ENCODE measurements around the gene ASIC5.
"Not testable (repeated sequence)": the region's sequence is repeated elsewhere in the genome, so short reads cannot be mapped to it uniquely, and the experiment has no call there.

The ASIC5 gene

DNA sequence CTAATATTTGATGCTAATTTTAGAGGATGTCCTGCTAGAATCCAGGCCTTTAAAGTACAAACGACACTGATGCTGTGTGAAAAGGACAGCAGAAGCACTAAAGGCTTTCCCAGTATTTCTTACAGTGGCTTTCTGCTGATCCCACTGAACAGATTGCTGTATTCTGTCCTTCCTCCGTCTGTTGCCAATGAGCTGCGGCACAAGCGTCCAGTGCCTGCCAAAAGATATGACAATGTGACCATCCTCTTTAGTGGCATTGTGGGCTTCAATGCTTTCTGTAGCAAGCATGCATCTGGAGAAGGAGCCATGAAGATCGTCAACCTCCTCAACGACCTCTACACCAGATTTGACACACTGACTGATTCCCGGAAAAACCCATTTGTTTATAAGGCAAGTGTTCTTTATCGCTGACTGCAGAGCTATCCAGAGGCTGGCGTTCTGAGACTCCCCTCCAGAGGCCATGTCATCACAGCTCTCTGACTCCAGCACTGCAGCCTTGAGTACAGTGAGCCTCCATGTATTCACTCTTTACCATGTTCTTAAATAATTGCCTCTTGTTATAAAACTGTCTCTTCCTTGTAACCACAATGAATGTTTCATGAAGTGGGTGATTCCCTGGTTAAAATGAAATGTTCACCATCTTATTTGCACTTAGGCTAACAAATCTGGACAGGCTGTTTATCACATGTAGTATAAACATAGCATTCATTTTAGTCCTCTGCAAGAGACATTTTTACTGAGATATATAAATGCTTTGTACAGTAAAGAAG is 63.7 kb downstream of the ASIC5 start:
- DNase-seq (ENCODE audit: low read depth, low spot score): no peak

DNA sequence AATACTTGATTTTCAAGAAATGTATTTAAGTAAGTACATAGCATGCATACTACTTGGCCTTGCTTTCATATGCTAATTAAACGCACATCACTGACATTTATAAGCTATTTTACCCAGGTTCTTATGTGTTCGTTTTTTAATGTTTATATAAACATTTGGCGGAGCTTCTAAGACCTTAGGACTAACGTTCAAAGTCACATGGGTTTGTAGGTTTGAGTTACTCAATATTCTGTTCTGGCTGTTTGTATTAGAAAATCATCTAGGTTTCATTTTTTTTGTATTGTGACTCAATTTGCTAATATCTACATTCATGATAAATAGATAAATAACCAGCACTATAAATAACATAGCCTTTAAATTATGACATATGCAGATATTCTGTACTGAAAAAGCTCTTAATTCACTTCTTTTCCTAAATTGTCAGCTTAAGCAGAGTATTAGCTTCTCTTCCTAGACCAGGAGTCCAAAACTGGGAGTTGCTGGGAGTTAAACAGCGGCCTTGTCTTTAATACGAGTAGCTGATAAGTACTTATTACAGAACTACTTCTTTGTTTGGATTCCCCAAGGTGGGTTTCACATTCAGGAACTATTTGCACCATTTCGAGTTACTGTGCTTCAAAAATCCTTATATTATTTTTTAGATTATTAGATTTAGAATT is 65.3 kb downstream of the ASIC5 start:
- no peak for DNase-seq (ENCODE audit: low read depth, low spot score)

DNA sequence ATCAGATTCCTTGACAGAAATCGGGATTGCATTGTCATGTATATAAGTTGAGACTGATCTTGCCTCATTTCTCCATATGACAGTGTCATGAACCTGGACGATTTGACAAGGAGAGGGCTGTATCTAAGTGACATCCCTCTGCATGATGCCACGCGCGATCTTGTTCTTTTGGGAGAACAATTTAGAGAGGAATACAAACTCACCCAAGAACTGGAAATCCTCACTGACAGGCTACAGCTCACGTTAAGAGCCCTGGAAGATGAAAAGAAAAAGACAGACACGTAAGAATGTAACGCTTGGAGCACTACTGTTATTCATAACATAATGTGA is 66.3 kb downstream of the ASIC5 start:
- DNase-seq (ENCODE audit: low read depth, low spot score): no peak

DNA sequence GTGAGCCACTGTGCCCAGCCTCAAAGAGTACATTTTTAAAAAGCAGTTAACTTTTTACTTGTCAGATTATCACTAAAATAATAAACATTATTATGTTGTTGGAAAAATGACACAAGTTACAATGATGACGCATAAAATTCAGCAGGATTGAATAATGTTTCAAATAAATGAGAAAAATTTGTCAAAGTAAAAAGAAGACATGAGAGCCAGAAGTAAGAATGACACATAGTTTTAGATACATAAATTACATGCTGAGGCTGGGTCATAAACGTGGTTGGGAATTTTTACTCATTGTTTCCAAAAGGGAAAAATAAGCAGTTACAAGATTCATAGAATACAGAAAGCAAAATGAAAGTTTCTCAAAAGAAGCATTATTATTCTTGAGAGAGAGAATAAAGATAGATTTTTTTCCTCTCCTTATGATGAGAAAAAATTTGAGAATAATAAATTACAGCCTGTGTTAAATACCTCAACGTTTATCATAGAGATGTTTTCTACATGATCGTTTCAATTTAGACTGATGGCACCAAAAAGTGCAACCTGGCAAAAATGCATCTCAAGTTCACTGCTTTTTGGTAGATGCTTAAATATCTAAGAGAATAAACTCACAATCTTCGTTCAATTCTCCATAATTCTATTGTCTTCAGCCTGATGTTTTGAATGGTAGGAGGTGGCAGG is 66.8 kb downstream of the ASIC5 start:
- no peak for DNase-seq (ENCODE audit: low read depth, low spot score)

DNA sequence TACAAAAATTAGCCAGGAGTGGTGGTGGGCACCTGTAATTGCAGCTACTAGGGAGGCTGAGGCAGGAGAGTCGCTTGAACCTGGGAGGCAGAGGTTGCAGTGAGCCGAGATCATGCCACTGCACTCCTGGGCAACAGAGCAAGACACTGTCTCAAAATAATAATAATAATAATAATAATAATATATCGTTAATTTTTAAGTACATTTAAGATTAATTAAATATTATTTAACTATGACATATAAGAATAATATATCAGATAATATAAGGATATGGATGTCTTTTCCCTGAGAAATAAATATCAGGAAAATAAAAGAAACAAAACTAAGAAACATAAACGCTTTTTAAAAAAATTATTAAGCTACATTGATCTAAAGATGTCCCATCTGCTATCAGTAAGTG is 68.5 kb downstream of the ASIC5 start:
- not testable (repeated sequence) for DNase-seq (ENCODE audit: low read depth, low spot score)

DNA sequence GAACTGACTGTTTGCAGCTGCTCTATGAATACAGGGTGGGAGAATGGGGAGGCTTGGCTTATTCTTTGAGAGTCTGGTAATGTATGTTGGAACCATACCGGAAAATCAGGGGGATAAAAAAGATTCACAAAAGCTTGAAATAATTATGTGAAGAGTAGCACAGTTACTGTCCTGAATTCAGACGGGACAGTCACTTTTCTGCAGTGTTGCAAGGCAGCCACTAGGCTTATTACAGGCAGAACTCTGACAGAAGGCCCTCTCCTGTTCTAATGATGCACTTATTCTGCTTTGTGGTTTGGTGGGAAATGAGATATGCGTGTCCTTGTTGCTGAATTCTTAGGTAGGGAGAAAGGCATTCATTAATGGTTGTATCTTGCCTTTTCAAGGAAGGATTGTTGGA is 70.1 kb downstream of the ASIC5 start:
- DNase-seq (ENCODE audit: low read depth, low spot score): no peak

DNA sequence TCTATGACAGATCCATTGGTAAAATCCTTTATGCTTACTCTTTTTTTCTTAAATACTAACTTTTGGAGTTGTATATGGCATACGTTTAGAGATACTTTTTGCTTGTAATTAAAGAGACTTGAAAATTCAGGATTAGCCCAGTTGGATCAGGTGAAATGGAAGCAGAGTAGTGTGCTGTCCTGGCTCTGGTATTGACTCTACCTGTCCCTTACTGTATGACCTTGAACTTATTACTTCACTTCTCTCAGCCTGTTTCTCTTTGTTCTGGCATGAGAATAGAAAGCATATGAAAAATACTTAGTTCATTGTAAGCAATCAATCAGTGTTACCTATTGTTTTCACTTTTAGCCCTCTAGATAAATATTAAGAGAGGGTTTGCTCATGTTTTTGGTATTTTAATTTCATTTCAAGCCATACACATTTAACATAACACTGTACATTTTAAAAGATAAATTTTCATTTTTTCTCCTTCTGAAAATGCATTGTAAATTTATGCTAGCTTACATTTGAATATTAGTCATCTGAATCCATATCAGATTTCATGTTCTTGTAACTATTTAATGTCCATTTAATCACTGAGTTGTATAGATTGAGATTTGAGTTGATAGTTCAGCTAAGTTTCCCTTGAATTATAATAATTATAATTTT is 71.4 kb downstream of the ASIC5 start:
- DNase-seq (ENCODE audit: low read depth, low spot score): no peak

DNA sequence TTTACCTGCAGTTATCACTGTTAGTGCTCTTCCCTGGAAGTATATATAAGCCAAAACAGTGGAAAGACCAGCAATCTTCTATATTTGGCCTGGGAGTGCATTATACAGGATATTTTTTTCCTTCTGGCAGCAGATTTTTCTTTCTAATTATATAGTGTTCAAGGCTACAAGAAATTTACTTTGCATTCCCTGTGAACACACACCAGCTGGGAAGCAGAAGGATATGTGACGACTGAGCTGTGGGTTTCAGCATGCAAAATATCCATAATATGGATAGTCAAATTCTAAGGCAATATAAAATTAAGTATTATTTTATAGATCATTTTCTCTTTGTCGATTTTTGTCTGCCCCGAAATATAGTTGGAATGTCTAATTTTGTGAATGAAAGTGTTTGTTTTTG is 76.1 kb downstream of the ASIC5 start:
- DNase-seq (ENCODE audit: low read depth, low spot score): no peak

DNA sequence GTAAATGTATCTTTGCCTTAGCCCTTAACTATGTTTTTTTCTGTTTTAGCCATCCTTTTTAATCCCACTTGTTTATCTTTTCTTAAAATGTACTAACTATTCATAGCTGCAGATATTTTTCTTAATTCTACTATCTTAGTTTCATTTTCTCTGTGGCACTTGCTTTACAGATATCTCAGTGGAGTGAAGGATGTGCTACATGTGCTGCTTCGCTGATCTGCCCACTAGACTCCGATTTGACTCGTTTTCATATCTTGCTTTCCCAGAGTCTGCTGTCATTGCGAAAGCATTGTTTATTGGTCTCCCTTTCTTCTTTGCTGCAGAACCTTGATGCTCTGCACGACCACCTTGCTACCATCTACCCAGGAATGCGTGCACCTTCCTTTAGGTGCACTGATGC is 76.7 kb downstream of the ASIC5 start:
- no peak for DNase-seq (ENCODE audit: low read depth, low spot score)

DNA sequence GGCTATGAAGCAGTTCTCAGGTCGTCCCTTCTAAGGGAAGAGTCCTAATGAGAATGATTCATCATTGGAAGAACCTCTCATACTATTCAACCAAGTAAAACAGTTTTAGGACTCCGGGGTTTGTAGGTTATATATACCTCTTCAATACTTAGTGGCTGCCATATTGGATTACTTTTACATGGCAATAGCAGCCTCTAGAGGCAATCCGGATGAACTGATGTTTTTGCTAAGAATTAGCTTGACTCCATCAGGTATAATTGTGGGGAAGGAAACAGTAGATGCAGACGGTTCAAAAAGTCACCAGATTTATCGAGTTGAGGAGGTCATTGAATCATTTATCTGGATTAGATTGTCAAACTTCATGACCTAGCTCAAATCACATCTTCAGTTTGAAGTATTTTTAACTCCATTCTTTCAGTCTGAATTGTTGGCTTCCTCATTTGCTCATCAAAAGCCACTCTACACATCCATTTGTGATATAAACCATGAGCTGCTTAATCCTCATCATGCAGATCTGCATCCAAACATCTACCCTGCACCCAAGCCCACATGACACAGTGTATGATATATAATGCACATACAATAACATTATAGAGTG is 78.9 kb downstream of the ASIC5 start:
- no peak for DNase-seq (ENCODE audit: low read depth, low spot score)

DNA sequence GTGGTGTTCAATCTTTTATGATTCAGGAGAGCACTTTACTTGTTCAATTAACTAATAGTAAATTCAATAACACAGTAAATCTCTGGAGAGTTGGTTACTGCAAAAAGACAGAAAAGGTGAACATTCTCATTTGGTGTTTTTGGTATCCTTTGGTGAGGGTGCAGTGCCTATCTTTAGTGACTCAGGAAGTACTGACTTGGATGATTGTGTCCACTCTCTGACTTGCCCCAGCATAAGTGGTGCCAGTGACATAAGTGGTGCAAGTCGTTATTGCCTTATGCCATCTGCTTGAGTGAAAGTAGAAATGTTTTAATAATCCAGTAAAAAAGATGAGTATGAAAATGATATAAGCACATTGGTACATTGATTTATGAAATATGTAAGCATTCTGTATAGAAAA is 80.2 kb downstream of the ASIC5 start:
- no peak for DNase-seq (ENCODE audit: low read depth, low spot score)

DNA sequence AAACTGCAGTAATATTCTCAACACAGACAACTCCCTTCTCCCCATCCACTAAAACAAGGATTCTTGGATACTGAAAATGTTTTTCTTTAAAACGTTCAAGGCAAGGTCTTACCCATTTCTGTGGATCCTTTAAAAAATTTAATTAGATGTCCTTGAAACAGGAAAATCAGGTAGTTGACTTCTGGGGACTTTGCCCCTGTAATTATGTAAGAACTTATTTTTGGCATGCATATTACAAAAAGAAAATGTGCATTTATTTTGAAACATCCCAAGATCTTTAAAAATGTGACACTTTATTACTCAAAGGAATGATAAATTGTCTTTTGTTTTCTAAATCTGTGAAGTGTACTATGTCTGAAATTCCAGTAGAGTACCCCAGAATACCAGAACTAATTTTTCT is 81.4 kb downstream of the ASIC5 start:
- no peak for DNase-seq (ENCODE audit: low read depth, low spot score)

DNA sequence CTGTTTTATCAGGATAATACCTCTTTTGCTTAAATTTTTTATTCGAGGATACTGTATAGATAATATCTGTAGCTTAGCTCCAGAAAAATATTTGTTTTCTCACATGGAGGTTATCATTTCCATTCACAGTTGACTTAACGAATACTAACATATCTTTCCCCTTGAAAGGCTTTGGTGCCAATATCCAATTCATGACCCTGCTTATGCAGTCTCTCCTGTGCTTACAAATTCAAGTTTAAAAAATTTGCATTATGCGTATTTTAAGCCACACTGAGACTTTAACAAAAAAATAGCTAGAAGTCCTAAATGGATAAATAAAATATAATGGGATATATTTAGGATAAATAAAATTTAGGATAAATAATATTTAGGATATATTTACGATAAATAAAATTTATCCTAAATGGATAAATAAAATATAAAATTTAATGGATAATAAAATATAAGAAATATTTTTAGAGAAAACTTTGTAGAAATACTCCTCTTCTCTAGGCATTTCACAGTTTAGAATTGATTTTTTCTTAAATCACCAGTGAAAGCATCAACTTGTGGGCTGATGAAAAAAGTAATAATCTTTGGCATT is 84.7 kb downstream of the ASIC5 start:
- no peak for DNase-seq (ENCODE audit: low read depth, low spot score)

DNA sequence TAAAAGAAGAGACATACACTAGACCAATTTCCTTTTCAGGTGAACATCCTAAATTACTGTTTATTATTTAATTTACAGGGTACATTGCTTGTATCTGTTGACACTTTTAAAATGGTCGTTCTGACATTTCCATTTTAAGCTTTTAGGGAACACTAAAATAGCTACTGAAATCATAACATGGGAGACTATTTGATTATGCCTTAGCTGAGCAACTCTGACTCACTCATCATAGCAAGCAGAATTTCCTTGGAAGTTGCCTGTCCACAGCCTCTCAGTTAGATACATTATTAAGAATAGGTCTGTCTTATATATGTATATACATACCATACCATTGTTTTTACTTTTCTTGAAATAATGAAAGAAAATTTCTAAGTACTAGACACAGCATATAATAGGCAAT is 85.3 kb downstream of the ASIC5 start:
- DNase-seq (ENCODE audit: low read depth, low spot score): no peak
